GM20000 (cell line): Measurements from ENCODE around the gene RIBC2.

Source experiments
- DNase-seq: peaks from one replicate; pipeline ENCODE4 v3.0.0; 2012; ENCODE audit warnings: low spot score
- TF ChIP-seq, protein P1 (sequence below): IDR thresholded peaks from 2 replicates; pipeline ENCODE4 v1.5.1; 2012; ENCODE audit warnings: mild to moderate bottlenecking, control low read depth; ENCODE audit errors: extremely low read depth, missing control alignments

Gene RIBC2

DNA sequence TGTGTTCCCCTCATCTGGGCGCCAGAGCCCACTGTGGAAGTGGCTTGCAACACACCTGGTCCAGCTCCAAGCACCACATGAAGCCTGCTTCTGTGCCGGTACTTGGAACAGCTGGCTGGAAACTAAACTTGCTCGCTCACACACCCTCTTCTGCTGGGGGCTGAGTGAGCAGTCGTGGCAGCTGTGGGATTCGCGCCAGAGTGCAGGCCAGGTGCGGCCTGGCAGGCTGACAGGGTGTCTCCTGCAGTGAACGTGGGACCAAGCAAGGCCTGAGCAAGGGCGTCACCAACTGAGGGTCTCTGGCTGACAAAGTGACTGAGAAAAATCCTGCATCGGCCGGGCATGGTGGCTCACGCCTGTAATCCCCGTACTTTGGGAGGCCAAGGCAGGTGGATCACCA is 15.3 kb upstream of the RIBC2 start:
- TF ChIP-seq, protein P1, sequence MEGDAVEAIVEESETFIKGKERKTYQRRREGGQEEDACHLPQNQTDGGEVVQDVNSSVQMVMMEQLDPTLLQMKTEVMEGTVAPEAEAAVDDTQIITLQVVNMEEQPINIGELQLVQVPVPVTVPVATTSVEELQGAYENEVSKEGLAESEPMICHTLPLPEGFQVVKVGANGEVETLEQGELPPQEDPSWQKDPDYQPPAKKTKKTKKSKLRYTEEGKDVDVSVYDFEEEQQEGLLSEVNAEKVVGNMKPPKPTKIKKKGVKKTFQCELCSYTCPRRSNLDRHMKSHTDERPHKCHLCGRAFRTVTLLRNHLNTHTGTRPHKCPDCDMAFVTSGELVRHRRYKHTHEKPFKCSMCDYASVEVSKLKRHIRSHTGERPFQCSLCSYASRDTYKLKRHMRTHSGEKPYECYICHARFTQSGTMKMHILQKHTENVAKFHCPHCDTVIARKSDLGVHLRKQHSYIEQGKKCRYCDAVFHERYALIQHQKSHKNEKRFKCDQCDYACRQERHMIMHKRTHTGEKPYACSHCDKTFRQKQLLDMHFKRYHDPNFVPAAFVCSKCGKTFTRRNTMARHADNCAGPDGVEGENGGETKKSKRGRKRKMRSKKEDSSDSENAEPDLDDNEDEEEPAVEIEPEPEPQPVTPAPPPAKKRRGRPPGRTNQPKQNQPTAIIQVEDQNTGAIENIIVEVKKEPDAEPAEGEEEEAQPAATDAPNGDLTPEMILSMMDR = no peak

DNA sequence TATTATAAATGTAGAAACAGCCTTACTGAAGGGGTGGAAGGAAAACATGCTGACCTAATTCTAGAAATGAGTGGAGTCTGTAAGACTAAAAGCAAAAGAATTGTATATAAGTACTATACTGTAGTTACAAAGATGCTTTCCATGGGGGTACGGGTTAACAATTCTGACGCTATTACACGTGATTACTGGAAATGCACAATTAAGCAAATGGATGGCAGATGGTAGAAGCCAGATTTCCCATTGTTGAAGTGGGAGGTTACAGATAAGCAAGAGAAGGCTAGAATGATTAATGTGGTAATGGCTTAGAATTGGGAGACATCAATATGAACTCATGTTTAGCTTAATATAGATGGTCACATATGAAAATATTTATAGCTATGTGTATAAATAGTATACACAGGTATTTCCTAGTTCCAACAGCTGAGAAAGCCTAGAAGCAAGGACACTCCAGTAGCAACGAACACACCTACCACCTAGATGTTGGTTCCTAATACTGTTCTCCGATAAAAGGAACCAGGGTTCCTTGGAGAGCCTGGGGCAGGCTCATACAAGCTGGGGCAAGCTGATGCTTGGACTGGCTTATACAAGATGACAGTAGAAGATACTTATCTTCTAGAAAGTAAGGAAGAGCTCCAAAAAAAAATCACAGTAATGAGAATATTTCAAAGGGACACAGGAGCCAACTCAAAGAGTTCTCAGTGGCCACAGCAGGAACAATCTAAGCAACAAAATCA is 13.6 kb upstream of the RIBC2 start:
- TF ChIP-seq, protein P1 = no peak
- DNase-seq = no peak

More for the DNA sequence above, 15.3 kb upstream of the RIBC2 start:
- no peak for DNase-seq

DNA sequence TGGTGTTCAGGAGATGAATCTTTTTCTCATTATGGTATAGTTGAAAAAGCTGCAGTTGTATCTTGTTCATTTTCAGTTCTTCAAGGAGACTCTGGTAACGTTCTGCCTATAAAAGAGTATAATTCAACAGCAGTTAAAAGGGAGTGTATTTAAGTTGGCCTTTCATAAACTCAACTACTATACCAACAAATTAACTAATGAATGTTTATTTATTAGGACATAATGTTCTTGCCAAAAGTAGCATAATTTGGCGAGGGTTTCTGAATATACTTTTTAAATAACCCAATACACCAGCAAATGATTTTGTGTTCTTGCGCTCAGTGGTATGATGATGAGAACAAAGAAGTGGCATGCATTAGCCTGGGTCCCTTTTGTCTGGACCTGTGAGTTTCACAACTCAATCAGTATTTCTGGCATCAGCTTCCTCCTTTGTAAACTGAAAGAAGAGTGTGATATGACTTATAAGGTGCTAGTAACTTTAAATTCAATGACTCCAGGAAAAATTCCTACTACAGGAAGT is 11.0 kb upstream of the RIBC2 start:
- TF ChIP-seq, protein P1 = no peak
- DNase-seq = no peak

DNA sequence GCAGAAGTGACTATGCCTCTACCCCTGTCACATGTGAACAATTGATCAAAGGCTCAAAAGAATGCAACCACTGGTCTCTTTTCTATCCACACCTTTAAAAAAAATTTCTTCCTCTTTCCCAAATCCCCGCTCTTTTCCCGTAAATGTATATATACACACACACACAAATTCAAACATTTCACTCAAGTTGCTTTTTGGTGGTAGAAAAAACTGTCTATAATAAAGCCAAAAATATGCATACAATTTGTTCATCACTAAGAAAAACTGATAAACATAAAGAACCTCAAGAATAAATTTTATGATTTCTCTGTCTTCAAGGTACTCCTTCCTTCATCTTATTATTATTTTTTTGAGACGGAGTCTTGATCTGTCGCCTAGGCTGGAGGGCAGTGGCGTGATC is 5.7 kb upstream of the RIBC2 start:
- DNase-seq = no peak
- TF ChIP-seq, protein P1 = no peak

DNA sequence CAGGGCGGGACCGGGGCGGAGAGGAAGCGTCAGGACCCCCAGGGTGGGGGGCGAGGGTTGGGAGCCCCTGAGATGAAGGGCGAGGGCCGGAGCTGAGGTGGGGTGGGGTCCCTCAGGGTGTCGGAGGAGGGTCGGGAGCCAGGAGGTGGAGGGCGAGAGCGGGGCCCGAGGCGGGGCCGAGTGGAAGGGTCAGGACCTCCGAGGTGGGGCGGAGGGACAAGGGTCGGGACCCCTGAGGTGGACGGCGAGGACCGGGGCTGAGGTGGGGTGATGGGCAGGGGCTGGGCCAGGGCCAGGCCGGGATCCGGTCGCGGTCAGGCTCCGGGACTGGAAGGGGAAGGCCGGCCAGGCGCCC is 503 bp upstream of the RIBC2 start:
- TF ChIP-seq, protein P1 = no peak
- no peak for DNase-seq

DNA sequence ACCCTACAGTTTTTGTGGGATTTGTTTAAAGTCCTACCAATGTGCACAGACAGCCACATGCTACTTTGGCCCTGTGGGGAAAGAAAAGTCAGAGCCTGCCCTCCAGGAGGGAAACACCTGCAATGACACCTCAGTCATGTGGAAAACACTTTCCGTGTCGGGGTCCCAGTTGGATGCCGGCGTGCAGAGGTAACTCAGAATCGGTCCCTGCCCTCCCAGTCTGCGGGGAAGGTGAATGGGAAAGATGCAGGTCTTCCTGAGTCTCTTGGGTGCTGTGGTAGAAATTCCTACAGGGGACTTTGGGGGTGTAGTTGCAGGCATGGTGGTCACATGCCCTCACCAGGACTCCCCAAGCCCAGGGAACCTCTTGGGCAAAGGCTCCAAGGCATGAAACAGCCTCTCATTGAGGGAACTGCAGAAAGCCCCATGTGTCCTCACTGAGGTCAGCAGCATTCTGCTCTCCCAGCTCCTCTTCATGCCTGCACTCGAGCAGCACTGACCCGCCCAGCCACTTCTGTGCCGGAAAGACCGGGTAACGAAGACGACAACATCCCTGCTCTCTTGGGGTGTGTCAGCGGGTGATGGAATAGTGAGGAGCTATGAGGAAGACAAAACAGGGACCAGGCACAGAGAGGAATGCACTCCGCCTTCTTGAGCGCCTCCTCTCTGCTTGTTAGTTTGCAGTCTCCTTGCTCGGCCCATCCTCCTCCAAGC is 4.7 kb downstream of the RIBC2 start:
- no peak for DNase-seq
- TF ChIP-seq, protein P1 = no peak

DNA sequence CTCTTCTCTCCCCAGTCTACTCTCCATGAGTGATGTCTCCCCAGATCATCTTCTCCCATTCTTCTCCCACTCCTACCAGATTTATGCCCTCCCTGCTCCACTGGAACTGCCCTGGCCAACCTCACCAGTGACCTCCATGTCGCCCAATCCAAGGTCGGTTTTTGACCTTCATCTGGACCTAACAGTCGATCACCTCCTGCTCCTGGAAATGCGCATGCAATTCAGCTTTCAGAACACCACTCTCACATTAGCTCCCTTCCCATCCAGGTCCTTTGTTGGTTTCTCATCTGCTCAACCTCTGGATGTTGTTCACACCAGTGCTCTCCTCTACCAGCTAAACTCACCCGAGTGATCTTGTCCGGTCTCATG is 5.3 kb downstream of the RIBC2 start:
- no peak for DNase-seq
- TF ChIP-seq, protein P1 = no peak
